Kidney (tissue), 14 donors: ENCODE measurements around the gene VAT1. TPM values are rescaled to one million over a fixed set of nuclear protein-coding genes. Genes with fewer than 3 reads are reported as not detected.

Experiments
- DNase-seq, 5 donors: peaks; one replicate each; pipeline ENCODE4 v3.0.0-alpha.2; 2013 to 2020
- FAIRE-seq: peaks from 2 replicates; lab custom pipeline; 2012; peaks lifted over from hg19 to GRCh38; lab: Jason Lieb, UNC
- H3K27ac ChIP-seq, 2 donors: one replicate each; pipeline ENCODE4 v1.7.0; 2013; ENCODE audit warnings: low read depth in 2 of 2, low read length in 2 of 2, inconsistent platforms in 1 of 2
- H3K27me3 ChIP-seq: one replicate; pipeline ENCODE4 v1.7.1; 2013; ENCODE audit warnings: low read length, inconsistent platforms; ENCODE audit not compliant: control insufficient read depth, insufficient read depth
- H3K36me3 ChIP-seq, 3 donors: one replicate each; pipeline versions ENCODE4 v1.7.0 to v1.7.1; 2013; ENCODE audit warnings: low read length in 3 of 3, control low read depth in 1 of 3, inconsistent platforms in 1 of 3; ENCODE audit not compliant: insufficient read depth in 3 of 3, control insufficient read depth in 2 of 3
- H3K4me1 ChIP-seq, 3 donors: one replicate each; pipeline versions ENCODE4 v1.7.0 to v1.7.1; 2013; ENCODE audit warnings: low read length in 3 of 3, inconsistent platforms in 1 of 3, low read depth in 1 of 3; ENCODE audit not compliant: control insufficient read depth in 2 of 3, insufficient read depth in 2 of 3
- H3K4me3 ChIP-seq, 3 donors: one replicate each; pipeline versions ENCODE4 v1.7.0 to v1.8.1; 2013; ENCODE audit warnings: low read length in 3 of 3, control low read depth in 1 of 3, inconsistent platforms in 1 of 3
- H3K9ac ChIP-seq, 3 donors: one replicate each; pipeline versions ENCODE4 v1.7.0 to v1.7.1; 2013; ENCODE audit warnings: low read length in 3 of 3, control low read depth in 1 of 3, inconsistent platforms in 1 of 3
- H3K9me3 ChIP-seq, 3 donors: one replicate each; pipeline versions ENCODE4 v1.7.0 to v1.7.1; 2013; ENCODE audit warnings: low read length in 3 of 3, control low read depth in 1 of 3, inconsistent platforms in 1 of 3; ENCODE audit not compliant: control insufficient read depth in 2 of 3, insufficient read depth in 1 of 3
- CTCF ChIP-seq: IDR thresholded peaks from 3 replicates; pipeline ENCODE4 v1.5.1; 2012; ENCODE audit warnings: mild to moderate bottlenecking, moderate library complexity, borderline replicate concordance; ENCODE audit not compliant: insufficient read depth; ENCODE audit errors: extremely low read depth
- intact Hi-C: fragments of 100-400 bp; cut with DNase I; formaldehyde crosslinking; loops from one replicate; pipeline ENCODE4 v1.11.1; 2022
- polyA plus RNA-seq: library from polyadenylated mRNA; stranded (reverse); fragments of 350-450 nt; fragmentation: Illumina TruSeq; extraction: RNeasy Lipid Tissue Mini Kit (QIAGEN cat#74804); gene quantifications from one replicate; pipeline ENCODE4 v1.2.3, GENCODE V29; 2014; ENCODE audit warnings: low read depth, low replicate concordance; ENCODE audit not compliant: insufficient read depth
- total RNA-seq: library from RNA; stranded (reverse); fragmentation: NEBNext Ultra II Directional; extraction: Animal tissue kit (Norgen Biotek cat#: 25700); gene quantifications from one replicate; pipeline ENCODE4 v1.2.1, GENCODE V29; 2021
- donor health status: control.
- donor health status: control.
- donor health status: control.
- donor health status: control.
- donor health status: control.
- donor health status: DM: yes; HTN: yes; CAD: no.
- donor health status: Normal renal cell carcinoma (clear cell type).

VAT1 gene
- total and polyA plus RNA-seq, 2 donors from 2014 or later, result 119 to 133 TPM

GRCh38 chr17:43030137-43030767 lies 8.1 kb upstream of the VAT1 start:
- intact Hi-C loops, result no loop called here
- Histone ChIP-seq H3K9me3 (no peaks in the 10 kb centered on the region), H3K9ac (no peak overlapping the region), H3K27ac (no peak overlapping the region), H3K36me3 (no peaks in the 10 kb centered on the region), H3K4me1 (no peaks in the 10 kb centered on the region), H3K4me3 (no peak overlapping the region), H3K27me3 (no peaks in the 10 kb centered on the region)
- FAIRE-seq (no peak), DNase-seq (no peak)
- no peak for TF ChIP-seq CTCF

- Histone ChIP-seq H3K27ac (no peak overlapping the region), H3K4me3 (no peak overlapping the region), H3K36me3 (no peaks in the 10 kb centered on the region), H3K27me3 (no peaks in the 10 kb centered on the region), H3K9me3 (no peaks in the 10 kb centered on the region), H3K9ac (no peak overlapping the region), H3K4me1 (no peaks in the 10 kb centered on the region)
- no peak for TF ChIP-seq CTCF
- DNase-seq, result peak in 2 of 5 donors; percentile 35 to 37
- FAIRE-seq, result no peak
- intact Hi-C loops, result no loop called here
Observed at GRCh38 chr17:43028221-43028861, 6.2 kb upstream of the VAT1 start.

DNA sequence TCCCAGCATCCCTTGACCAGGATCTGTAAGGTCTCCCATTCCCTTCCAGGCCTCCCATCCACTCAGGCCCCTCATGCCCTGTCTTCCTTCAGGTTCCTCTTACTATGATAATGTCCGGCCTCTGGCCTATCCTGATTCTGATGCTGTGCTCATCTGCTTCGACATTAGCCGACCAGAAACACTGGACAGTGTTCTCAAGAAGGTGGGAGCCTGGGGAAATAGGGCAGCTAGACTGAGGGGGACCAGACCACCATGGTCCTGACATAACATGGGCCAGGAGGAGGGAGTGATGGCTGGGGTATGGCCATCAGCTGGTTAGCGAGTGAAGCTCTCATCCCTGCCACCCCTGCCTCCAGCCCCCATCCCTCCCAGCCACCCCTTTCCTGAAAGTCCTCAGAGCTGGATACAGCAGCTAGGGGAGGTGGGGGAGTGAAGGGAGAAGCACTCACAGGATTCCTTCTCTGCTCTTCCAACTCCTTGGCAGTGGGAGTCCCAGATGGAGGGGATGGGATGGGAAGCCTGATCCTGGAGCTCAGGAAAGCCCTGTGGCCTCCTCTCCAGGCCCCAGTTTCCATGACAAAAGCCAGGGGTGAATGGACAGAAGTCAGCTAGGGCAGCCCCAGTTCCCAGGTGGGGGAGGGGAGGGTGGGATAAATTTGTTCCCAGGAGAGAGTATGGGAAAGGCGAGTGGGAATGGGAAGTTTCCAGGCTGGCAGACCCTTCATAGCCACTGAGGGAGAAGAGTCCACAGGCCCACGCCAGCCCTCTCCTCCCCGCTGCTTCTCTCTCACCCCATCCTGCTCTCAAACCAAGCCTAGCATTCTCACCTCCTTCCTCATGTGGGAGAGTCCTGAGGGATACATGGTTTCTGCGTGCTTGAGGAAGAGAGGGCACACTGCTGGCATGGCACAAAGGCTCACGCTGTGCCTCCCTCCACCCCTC lies 5.2 kb upstream of the VAT1 start:
- Histone ChIP-seq H3K4me1 (no peaks in the 10 kb centered on the region), H3K9ac (no peak overlapping the region), H3K27me3 (no peaks in the 10 kb centered on the region), H3K4me3 (no peak overlapping the region), H3K9me3 (no peaks in the 10 kb centered on the region), H3K27ac (no peak overlapping the region), H3K36me3 (no peaks in the 10 kb centered on the region)
- DNase-seq (peak in 1 of 5 donors; percentile 56), FAIRE-seq (no peak)
- intact Hi-C loops, result no loop called here
- TF ChIP-seq CTCF, result no peak
